AG10803 (cell line): ENCODE measurements around the gene PCDHGA4.
A peak's percentile ranks its signal among the peaks of the same experiment; 100 is the strongest.
"Not testable (repeated sequence)": the region's sequence is repeated elsewhere in the genome, so short reads cannot be mapped to it uniquely, and the experiment has no call there.

Experiments used
- DNase-seq: peaks from one replicate; pipeline ENCODE4 v3.0.0; 2010; ENCODE audit warnings: low read depth
- H3K4me3 ChIP-seq: 2 replicates; pipeline ENCODE4 v1.5.1; 2011; ENCODE audit warnings: mild to moderate bottlenecking, low read length, control low read depth
- CTCF ChIP-seq: conservative IDR thresholded peaks from 2 replicates; pipeline ENCODE4 v1.5.1; 2011; ENCODE audit warnings: mild to moderate bottlenecking, low read length, control low read depth, inconsistent platforms

Gene PCDHGA4

DNA sequence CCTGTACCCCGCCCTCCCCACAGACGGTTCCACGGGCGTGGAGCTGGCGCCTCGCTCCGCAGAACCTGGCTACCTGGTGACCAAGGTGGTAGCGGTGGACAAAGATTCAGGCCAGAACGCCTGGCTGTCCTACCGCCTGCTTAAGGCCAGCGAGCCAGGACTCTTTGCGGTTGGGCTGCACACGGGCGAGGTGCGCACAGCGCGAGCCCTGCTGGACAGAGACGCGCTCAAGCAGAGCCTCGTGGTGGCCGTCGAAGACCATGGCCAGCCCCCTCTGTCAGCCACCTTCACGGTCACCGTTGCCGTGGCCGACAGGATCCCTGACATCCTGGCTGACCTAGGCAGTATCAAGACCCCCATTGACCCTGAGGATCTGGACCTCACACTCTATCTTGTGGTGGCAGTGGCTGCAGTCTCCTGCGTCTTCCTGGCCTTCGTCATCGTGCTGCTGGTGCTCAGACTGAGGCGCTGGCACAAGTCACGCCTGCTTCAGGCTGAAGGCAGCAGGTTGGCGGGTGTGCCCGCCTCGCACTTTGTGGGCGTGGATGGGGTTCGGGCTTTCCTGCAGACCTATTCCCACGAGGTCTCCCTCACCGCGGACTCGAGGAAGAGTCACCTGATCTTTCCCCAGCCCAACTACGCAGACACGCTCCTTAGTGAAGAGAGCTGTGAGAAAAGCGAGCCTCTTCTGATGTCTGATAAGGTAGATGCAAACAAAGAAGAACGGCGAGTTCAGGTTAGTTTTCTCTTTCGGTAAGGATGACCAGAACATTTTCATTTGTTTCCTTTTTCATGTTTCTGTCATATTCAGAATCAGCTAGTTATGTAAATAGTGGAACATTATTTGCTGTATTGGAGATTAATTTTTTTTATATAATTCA lies 11.4 kb downstream of the PCDHGA4 start:
- no peak for TF ChIP-seq CTCF
- H3K4me3 ChIP-seq, result no peak overlapping the region
- DNase-seq, result no peak

DNA sequence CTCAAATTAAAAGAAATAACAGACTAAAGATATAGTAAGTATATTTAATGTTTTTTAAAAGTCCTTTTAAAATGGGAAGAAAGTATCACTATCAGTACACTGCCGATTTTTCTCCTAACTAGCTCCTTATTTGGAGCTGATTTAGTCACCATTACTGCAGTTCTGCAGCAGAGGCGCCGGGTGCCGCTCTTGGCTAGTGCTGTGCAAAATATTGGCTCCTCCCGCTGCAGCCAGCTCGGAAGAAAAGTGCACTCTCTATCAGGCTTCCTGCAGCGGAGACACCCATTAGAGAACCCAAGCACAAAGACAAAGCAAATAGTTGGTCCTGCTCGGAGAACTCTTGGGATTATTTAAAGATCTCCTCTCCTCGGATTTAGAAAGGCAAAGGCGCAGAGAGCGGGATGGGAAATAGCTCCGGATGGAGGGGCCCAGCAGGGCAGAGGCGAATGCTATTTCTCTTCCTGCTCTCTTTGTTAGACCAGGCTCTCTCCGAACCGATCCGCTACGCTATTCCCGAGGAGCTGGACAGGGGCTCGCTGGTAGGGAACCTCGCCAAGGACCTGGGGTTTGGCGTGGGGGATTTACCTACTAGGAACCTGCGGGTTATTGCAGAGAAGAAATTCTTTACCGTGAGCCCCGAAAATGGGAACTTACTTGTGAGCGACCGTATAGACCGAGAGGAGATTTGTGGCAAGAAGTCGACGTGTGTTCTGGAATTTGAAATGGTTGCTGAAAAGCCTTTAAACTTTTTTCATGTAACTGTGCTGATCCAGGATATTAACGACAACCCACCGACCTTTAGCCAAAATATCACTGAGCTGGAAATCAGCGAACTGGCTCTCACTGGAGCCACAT lies 15.4 kb downstream of the PCDHGA4 start, which contains the start of gene PCDHGB3:
Gene PCDHGB3, plus strand, starts transcription at position 249 of the 855 bp plus-strand sequence. Its CDS starts 153 bp downstream, at position 402.
- TF ChIP-seq CTCF, result peak; percentile 62
- H3K4me3 ChIP-seq, result peak within 1 kb of the TSS; percentile 55
- peak; percentile 73 for DNase-seq

GRCh38 chr5:141371572-141372475 lies 17.0 kb downstream of the PCDHGA4 start:
- TF ChIP-seq CTCF, result no peak
- no peak overlapping the region for H3K4me3 ChIP-seq
- DNase-seq, result no peak

DNA sequence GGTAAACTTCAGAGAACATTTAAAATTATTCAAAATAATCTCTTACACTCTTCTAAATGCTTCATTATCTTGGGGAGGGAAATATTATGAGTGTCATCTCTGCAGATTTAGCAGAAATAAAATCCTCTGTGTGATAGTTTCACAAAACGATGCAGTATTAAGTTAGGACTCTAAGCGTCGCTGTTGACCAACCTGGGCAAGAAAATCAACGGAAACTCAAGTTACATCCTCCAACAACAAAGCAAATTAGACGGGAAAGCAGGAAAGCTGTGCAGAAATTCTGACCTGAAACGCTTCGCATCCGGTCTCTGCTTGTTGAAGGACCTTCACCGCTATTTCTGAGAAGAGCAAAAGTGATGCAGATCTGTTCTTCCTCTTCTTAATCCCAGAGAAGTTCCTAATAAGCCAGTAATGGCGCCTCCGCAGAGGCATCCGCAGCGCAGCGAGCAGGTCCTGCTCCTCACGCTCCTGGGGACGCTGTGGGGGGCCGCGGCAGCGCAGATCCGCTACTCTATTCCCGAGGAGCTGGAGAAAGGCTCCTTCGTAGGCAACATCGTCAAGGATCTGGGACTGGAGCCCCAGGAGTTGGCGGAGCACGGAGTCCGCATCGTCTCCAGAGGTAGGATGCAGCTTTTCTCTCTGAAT lies 19.0 kb downstream of the PCDHGA4 start, which contains the start of gene PCDHGA6:
Gene PCDHGA6, plus strand, starts transcription at position 219 of the 645 bp plus-strand sequence. Its CDS starts 193 bp downstream, at position 412.
- peak within 1 kb of the TSS; percentile 56 for H3K4me3 ChIP-seq
- DNase-seq, result peak; percentile 38

DNA sequence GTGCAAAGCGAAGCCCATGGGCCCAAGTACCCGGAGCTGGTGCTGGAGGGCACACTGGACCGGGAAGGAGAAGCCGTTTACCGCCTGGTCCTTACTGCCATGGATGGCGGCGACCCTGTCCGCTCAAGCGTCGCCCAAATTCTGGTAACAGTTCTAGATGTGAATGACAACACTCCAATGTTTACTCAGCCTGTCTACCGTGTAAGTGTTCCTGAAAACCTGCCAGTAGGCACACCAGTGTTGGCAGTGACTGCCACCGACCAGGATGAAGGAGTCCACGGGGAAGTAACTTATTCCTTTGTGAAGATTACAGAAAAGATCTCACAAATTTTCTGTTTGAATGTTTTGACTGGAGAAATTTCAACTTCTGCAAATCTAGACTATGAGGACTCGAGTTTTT lies 19.8 kb downstream of the PCDHGA4 start:
- no peak for TF ChIP-seq CTCF
- peak overlapping the region; percentile 56; the same call in 1 of the 2 replicates for H3K4me3 ChIP-seq
- DNase-seq, result no peak

More for the DNA sequence above, 19.0 kb downstream of the PCDHGA4 start, which contains the start of gene PCDHGA6:
- TF ChIP-seq CTCF, result peak; percentile 69

GRCh38 chr5:141375444-141376155 lies 20.8 kb downstream of the PCDHGA4 start:
- DNase-seq, H3K4me3 ChIP-seq: not testable (repeated sequence)
